Type B pancreatic cell (in vitro differentiated cells): ENCODE data around the gene NPEPL1. TPM values are rescaled to one million over a fixed set of nuclear protein-coding genes. Genes with fewer than 3 reads are reported as not detected.
"Not testable (repeated sequence)": the region's sequence is repeated elsewhere in the genome, so short reads cannot be mapped to it uniquely, and the experiment has no call there.

Experiments
- DNase-seq: peaks from one replicate; pipeline ENCODE4 v3.0.0; 2021; ENCODE audit warnings: mixed read lengths; ENCODE audit not compliant: unreplicated experiment; ENCODE audit errors: extremely low spot score
- H3K27ac Mint-ChIP-seq: 2 replicates; pipeline ENCODE4 v1.8.0; 2021; ENCODE audit warnings: mild to moderate bottlenecking, mixed read lengths
- H3K27me3 Mint-ChIP-seq: 2 replicates; pipeline ENCODE4 v1.8.0; 2021; ENCODE audit warnings: mixed read lengths
- H3K36me3 Mint-ChIP-seq: 2 replicates; pipeline ENCODE4 v1.8.0; 2021; ENCODE audit warnings: mixed read lengths
- H3K4me1 Mint-ChIP-seq: one replicate; pipeline ENCODE4 v1.8.0; 2021; ENCODE audit warnings: mixed read lengths; ENCODE audit not compliant: unreplicated experiment
- H3K4me3 Mint-ChIP-seq: 2 replicates; pipeline ENCODE4 v1.8.0; 2021; ENCODE audit warnings: mild to moderate bottlenecking, mixed read lengths
- H3K9me3 Mint-ChIP-seq: 2 replicates; pipeline ENCODE4 v1.8.0; 2021; ENCODE audit warnings: mixed read lengths
- CTCF ChIP-seq: fragments of 200-600 bp; sonication (generic); conservative IDR thresholded peaks from 2 replicates; pipeline ENCODE4 v1.5.0; 2021; ENCODE audit warnings: antibody characterized with exemption, mild to moderate bottlenecking
- total RNA-seq: library from RNA; stranded (reverse); gene quantifications from 2 replicates; pipeline ENCODE4 v1.2.1, GENCODE V29; 2021; ENCODE audit warnings: low replicate concordance

Gene NPEPL1
- total RNA-seq, 1 donor from 2014 or later, result 25.0 TPM

GRCh38 chr20:58756450-58756775 is 63.8 kb downstream of the NPEPL1 start:
- Mint-ChIP-seq H3K4me3 (no peak overlapping the region), H3K4me1 (peaks cover 5% of the 10 kb centered on the region), H3K27me3 (peaks cover 50% of the 10 kb centered on the region), H3K9me3 (no peaks in the 10 kb centered on the region), H3K27ac (no peak overlapping the region), H3K36me3 (no peaks in the 10 kb centered on the region)
- DNase-seq, result no peak
- TF ChIP-seq CTCF, result no peak

GRCh38 chr20:58757647-58758046 is 65.0 kb downstream of the NPEPL1 start:
- H3K27ac Mint-ChIP-seq, H3K4me3 Mint-ChIP-seq, H3K9me3 Mint-ChIP-seq, H3K36me3 Mint-ChIP-seq, DNase-seq, H3K4me1 Mint-ChIP-seq: not testable (repeated sequence)
- H3K27me3 Mint-ChIP-seq, result peaks cover 50% of the 10 kb centered on the region

- Mint-ChIP-seq H3K9me3 (no peaks in the 10 kb centered on the region), H3K36me3 (no peaks in the 10 kb centered on the region), H3K4me1 (no peaks in the 10 kb centered on the region), H3K4me3 (no peak overlapping the region), H3K27ac (no peak overlapping the region), H3K27me3 (peaks cover 40% of the 10 kb centered on the region)
- TF ChIP-seq CTCF, result no peak
- peak; percentile 15 for DNase-seq
Measured at GRCh38 chr20:58759947-58760346, 67.3 kb downstream of the NPEPL1 start.

- peaks cover 35% of the 10 kb centered on the region for H3K27me3 Mint-ChIP-seq
- H3K9me3 Mint-ChIP-seq, result no peaks in the 10 kb centered on the region
Measured at GRCh38 chr20:58760856-58761255, 68.3 kb downstream of the NPEPL1 start.

GRCh38 chr20:58762120-58762519 is 69.5 kb downstream of the NPEPL1 start:
- no peaks in the 10 kb centered on the region for H3K4me1 Mint-ChIP-seq
- H3K27ac Mint-ChIP-seq, result no peak overlapping the region

More at GRCh38 chr20:58760856-58761255, 68.3 kb downstream of the NPEPL1 start:
- no peak overlapping the region for H3K27ac Mint-ChIP-seq
- DNase-seq, result no peak
- TF ChIP-seq CTCF, result no peak
- H3K4me3 Mint-ChIP-seq, result no peak overlapping the region
- no peaks in the 10 kb centered on the region for H3K4me1 Mint-ChIP-seq
- no peaks in the 10 kb centered on the region for H3K36me3 Mint-ChIP-seq

GRCh38 chr20:58763076-58763475 is 70.5 kb downstream of the NPEPL1 start:
- no peak for TF ChIP-seq CTCF
- Mint-ChIP-seq H3K27me3 (peaks cover 32% of the 10 kb centered on the region), H3K27ac (no peak overlapping the region), H3K4me1 (no peaks in the 10 kb centered on the region), H3K9me3 (no peaks in the 10 kb centered on the region), H3K36me3 (no peaks in the 10 kb centered on the region), H3K4me3 (no peak overlapping the region)
- DNase-seq, result no peak

More at GRCh38 chr20:58762120-58762519, 69.5 kb downstream of the NPEPL1 start:
- no peaks in the 10 kb centered on the region for H3K9me3 Mint-ChIP-seq
- H3K4me3 Mint-ChIP-seq, result no peak overlapping the region
- peaks cover 37% of the 10 kb centered on the region for H3K27me3 Mint-ChIP-seq
- no peak for DNase-seq
- H3K36me3 Mint-ChIP-seq, result no peaks in the 10 kb centered on the region
- no peak for TF ChIP-seq CTCF

Other genes with a start within 250 kb of the NPEPL1 start
- gene APCDD1L, start 177.4 kb upstream of the NPEPL1 start, total RNA-seq, result 0.26 and 0.53 TPM in 2 replicates
- 60.4 and 62.8 TPM in 2 replicates for gene STX16, start 41.5 kb upstream of the NPEPL1 start, total RNA-seq
- 1.7 and 6.1 TPM in 2 replicates for gene GNAS-AS1, start 158.1 kb downstream of the NPEPL1 start, total RNA-seq
- gene GNAS, start 159.9 kb downstream of the NPEPL1 start, total RNA-seq, result 1,005 and 1,406 TPM in 2 replicates